Esophagus muscularis mucosa (tissue), 4 donors: ENCODE data around the gene GSC2.

Experiments used
- EP300 ChIP-seq: sonication (generic); formaldehyde crosslinking; IDR thresholded peaks from one replicate; pipeline ENCODE4 v1.6.1; 2017; ENCODE audit warnings: antibody characterized with exemption
- POLR2A ChIP-seq: fragments of 450-650 bp; IDR thresholded peaks from one replicate; pipeline ENCODE4 v1.6.1; 2017; ENCODE audit warnings: antibody characterized with exemption, moderate library complexity, mild to moderate bottlenecking, low read depth
- POLR2AphosphoS5 ChIP-seq, 2 donors: sonication (generic); formaldehyde crosslinking; IDR thresholded peaks; one replicate each; pipeline ENCODE4 v1.6.1; 2017; ENCODE audit warnings: antibody characterized with exemption in 2 of 2
- TF ChIP-seq, protein P1 (sequence below), 3 experiments: fragments of 200-600 bp in 2 of 3; fragments of 450-650 bp in 1 of 3; sonication (generic) in 2 of 3; IDR thresholded peaks; one replicate each; pipeline ENCODE4 v1.5.1; 2017 to 2019; ENCODE audit warnings: antibody characterized with exemption in 3 of 3, mild to moderate bottlenecking in 2 of 3, moderate library complexity in 1 of 3

DNA sequence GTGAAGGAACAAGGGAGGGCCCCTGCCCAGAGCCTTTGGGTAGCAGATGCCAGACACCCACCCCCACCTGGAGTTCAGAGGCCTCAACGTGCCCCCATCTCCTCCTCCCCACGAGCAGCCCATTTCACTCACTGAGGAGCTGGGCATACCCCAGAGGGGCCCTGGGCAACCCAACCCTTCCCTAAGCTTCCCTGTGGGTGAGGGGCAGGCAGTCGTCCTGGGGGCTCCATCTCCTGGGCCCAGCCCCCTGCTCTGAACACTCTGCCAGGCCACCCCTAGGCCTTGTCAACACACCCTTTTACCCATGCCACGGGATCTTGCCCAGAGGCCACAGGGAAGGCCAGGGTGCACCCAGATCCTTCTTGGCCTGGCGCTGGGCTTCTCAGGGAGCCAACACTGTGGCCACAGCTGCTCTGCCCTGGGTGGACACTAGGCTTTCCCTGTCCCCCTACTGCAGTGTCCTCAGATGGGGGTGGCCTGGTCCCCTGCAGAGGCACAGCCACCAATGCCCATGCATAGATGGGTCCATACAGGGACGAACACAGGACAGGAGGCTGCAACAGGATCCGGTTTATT is 25.0 kb upstream of the GSC2 start:
- TF ChIP-seq, protein P1, sequence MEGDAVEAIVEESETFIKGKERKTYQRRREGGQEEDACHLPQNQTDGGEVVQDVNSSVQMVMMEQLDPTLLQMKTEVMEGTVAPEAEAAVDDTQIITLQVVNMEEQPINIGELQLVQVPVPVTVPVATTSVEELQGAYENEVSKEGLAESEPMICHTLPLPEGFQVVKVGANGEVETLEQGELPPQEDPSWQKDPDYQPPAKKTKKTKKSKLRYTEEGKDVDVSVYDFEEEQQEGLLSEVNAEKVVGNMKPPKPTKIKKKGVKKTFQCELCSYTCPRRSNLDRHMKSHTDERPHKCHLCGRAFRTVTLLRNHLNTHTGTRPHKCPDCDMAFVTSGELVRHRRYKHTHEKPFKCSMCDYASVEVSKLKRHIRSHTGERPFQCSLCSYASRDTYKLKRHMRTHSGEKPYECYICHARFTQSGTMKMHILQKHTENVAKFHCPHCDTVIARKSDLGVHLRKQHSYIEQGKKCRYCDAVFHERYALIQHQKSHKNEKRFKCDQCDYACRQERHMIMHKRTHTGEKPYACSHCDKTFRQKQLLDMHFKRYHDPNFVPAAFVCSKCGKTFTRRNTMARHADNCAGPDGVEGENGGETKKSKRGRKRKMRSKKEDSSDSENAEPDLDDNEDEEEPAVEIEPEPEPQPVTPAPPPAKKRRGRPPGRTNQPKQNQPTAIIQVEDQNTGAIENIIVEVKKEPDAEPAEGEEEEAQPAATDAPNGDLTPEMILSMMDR (IDR thresholded peaks at IDR 0.05): no peak
- TF ChIP-seq POLR2A: no peak
- no peak for TF ChIP-seq EP300
- TF ChIP-seq POLR2AphosphoS5 (IDR thresholded peaks at IDR 0.05): no peak
